Activated CD8-positive, alpha-beta memory T cell treated with anti-CD3 and anti-CD28 coated beads, Interleukin-2, amount 50 U/mL, for 24 hours (primary cell): ENCODE measurements around the gene POLA1.
"Not testable (repeated sequence)": the region's sequence is repeated elsewhere in the genome, so short reads cannot be mapped to it uniquely, and the experiment has no call there.

Experiments used
- DNase-seq: peaks from one replicate; pipeline ENCODE4 v3.0.0-alpha.2; 2020; ENCODE audit errors: extremely low read depth

The POLA1 gene

GRCh38 chrX:24799565-24799964 lies 105.8 kb downstream of the POLA1 start:
- DNase-seq, result no peak

DNA sequence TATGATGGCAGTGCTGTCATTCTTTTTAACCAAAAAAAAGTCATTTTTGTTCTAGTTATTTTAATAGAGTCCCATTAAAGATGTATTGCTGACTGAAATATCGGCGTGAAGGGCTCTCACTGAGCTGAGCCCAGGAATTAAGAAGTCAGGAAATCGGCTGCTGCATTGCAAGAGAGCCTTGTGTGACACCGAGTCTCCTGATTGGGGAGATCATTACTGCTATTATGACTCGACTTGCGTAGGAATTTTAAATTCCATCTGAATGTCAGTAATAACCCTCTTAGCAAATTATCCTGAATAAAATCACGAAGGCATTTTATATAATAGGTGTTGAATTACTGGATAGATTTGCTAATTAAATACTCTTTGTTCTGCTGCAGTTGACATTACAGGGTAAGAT lies 111.5 kb downstream of the POLA1 start:
- DNase-seq, result no peak

DNA sequence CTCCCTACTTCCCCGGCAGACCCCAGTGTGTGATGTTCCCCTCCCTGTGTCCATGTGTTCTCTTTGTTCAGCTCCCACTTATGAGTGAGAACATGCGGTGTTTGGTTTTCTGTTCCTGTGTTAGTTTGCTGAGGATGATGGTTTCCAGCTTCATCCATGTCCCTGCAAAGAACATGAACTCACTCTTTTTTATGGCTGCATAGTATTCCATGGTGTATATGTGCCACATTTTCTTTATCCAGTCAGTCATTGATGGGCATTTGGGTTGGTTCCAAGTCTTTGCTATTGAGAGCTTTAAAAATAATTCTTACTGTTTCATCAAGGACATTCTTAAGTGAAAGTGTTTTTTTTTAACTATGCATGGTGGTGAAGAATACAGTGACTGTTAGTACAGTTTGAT lies 126.1 kb downstream of the POLA1 start:
- DNase-seq, result not testable (repeated sequence)

DNA sequence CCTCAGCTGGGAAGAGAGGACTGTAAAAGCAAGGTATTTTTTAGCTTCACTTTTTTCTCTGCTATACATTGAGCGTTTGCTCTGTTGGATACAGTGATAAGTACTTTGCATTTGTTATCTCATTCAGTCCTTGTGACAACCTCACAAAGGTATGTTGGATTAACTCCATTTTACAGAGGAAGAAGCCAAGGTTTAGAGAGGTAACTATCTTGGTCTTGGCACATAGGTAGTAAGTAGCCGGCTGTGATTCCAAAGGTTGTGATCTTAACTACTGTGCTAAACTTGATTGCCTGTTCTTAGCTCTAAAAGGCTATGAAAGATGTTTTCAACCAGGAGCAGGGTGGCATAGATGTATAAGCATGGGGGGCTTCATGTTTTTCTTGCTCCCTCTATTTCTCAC lies 134.4 kb downstream of the POLA1 start:
- no peak for DNase-seq

DNA sequence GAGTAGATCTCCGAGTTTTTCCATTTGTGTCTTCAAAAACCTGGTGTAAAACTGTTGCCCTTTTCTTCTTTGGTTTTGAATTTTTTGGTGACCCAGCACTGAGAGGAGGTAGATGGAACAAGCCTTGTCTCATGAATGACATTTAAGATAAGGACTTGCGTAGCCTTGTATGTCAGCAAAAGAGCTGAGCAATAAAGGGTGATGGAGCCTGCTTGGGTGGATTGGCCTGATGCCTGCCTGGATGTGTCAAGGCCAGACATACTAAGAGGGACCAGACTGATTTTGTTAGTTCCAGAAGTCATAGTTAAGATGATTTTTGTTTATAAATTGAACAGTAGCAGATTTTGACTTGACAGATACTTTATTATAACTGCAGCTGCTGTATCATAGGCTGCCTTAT lies 134.9 kb downstream of the POLA1 start:
- no peak for DNase-seq

- no peak for DNase-seq
These were observed 140.0 kb downstream of the POLA1 start for GRCh38 chrX:24833695-24834094.

DNA sequence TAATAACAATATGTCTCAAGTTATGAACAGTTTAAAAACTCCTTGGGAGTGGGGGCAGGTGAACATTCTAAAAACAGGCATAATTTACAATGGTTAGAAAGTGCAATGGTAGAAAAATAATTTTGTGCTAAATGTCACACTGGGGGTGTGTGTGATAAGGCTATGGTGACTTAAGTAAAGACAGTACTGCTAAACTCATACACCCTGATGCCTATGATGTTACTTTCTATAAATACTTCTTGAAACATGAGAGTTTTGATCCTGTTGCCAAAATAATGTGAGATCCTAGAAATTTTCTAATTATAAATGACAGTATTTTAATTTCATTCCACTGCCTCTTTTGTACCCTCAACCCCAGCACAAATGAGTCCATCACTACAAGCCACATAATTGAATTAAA lies 144.2 kb downstream of the POLA1 start:
- no peak for DNase-seq

- no peak for DNase-seq
These were observed 144.9 kb downstream of the POLA1 start for GRCh38 chrX:24838629-24839028.

- no peak for DNase-seq
These were observed 145.6 kb downstream of the POLA1 start for GRCh38 chrX:24839331-24839730.

DNA sequence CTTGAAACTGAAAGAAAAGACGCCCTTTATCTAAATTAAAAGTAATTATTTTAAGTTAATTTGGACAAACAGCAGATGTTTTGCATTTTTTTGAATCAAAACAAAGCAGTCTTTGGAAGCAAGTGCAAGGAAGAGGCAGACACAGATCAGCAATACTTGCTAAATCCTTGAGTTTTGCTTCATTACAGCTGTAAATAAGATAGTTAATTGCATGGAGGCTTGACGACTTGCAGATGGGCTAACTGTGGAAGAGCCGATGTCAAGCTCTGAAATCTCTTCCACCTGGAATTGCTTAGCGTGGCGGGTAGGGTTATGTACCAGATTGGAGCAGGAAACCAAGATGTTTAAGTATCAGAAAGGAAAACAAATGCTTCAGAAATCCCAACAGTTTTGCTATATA lies 148.8 kb downstream of the POLA1 start:
- DNase-seq, result no peak

DNA sequence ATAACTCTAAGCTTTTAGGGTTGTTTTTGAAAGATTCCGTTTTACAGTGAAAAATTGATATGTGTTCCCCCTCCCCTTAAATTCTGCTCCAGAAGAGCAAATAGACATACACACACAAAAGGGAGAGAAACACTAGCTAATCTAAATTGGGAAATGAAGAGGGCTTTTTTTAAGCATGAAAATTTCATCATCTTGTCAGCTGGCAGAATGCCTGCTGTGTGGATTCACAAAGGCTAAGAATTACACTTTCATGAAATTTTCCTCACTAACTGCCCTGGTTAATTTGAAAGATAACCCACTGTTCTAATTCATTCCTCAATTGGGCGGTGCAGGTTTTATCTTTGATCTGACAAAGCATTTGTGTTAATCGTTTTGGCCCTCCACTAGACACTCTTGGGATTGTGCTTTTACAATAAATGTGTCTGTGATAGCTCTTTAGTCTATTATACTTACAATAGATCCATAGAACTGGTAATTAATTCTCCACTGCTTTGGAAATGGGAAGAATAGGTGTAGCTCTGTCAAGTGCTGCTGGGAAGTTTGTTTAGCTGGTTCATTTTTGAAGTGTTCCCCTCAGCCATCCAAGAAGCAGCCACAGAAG lies 152.9 kb downstream of the POLA1 start:
- DNase-seq, result no peak

DNA sequence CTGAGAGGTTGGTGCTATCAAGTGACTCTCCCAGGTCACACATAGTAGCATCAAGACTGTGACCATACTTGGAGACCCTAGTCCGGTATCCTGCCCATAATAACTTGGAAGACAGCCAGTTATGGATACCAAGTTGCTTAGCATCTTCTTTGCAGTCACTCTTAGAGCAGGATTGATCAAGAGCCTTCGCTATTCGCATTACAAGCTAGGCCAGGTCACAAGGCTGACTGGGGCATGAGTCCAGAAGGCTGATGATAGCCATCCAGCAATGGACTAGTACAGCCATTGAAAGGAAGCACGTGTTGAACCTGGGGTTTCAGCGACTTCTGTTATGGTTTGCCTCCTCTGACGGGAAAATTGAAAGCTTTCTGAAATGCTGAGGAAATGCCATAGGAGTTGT lies 157.6 kb downstream of the POLA1 start:
- DNase-seq, result no peak

DNA sequence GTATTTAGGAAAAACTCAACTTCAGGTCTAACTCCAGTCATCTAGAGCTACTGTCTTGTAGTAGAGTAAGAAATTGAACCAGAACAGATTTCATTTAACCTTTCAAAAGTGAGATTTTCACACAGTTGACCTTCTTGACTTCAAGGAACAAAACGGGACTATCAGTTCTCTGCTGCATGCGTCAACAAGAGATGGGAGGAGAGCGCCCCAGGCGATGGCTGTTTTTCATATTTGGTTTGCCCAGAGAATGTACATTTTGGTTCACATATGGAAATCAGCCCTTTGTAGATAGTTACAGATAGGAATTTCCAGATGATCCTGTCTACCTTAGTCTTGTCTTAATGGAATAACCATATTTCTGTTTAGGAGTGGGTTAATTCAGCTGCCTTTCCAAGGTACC lies 158.1 kb downstream of the POLA1 start:
- no peak for DNase-seq

DNA sequence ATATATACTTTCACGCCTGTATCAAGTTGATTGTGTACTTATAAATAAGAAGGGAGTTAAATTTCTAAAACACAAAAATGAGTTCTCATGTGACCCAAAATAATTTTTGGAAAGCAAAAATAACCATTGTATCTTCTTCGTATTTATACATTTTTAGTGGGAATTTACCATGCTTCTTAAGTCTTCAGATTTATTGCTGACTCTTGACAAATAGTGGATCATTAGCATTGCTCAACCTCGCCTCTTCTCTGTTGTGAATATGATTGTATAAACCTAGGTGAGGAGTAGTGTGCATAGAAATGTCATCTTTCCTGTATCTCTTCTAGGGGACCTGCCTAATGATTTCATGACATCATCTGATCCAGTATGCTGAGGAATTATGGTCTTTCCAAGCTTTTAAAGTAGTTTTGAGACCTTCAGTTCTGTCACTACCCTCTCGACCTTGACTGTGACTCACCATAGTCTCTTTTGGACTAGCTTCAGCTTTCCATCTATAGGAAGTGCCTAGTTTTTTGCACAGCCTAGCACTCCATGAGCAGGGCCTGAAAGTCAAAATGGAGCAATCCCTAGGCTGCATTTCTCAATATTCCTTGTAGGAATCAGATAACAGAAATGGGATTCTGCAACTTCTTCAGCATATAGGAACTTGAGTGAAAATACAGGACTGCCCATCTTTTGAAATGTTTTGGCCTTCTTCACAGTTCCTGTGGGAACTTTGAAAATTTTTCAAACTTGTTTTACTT lies 164.5 kb downstream of the POLA1 start:
- DNase-seq, result no peak

DNA sequence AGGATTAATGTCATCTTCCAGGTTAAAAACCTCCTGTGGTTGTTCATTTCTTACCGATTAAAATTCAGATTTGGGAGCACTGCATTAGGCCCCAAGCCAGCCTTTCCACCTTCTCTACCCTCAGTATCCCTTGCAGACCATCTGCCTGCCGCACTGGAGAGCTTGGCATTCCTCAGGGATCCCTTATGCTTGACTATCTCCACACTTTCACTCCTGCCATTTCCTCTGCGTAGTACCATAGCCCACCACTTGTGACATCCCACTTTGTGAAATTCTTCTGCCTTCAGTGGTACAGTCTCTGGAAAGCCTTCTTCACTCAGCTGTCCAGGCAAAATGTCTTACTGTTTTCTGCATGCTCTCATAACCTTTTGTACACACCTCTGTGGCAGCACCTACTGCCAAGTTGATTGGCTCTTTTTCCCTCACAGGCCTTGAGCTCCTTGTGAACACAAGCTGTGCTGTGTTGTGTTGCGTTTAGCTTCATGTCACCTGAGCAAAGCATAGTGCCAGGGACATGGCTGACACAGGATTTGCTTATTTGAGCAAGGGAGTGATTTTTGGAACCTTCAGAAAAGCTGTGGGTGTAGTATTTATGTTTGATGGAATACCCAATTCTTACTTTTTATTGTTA lies 165.6 kb downstream of the POLA1 start:
- no peak for DNase-seq

DNA sequence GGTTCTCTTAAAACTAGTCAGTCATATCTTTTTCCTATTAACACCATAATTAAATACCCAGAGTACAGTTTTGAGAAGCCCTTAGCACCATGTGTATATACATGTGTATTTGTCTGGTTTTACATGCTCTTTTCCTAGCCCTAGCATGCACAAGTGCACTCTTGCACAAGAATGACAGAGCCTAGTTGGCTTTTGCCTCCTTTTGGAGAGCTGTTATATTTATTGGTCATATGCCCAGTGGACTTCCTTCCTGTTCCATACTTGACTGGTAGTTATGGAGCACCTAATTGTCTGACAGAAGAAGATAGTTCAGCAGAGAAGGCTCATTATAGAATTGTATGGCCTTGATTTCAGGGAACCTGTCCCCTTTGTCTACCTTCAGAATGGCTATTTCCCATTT lies 166.4 kb downstream of the POLA1 start:
- no peak for DNase-seq

GRCh38 chrX:24862343-24862742 lies 168.6 kb downstream of the POLA1 start:
- DNase-seq, result no peak

- DNase-seq, result not testable (repeated sequence)
These were observed 170.1 kb downstream of the POLA1 start for GRCh38 chrX:24863779-24864178.

DNA sequence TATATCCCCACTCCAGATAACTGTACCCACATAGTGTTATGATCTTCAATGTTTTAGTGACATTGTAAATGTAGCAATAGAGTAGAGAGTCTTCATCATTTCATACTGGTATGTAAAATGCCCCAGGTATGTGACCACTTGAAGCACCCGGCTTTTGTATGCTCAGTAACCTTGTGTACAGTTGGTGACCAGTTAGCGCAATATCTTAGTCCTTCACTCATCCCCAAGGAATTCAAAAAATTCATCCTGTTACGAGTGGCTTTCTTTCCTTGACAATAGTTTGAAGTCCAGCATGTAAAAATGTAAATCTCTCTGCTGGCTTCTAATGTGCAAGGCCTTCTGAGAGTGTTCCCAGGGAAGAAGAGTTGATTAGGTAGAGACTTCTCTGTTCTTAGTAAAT lies 176.4 kb downstream of the POLA1 start:
- no peak for DNase-seq

DNA sequence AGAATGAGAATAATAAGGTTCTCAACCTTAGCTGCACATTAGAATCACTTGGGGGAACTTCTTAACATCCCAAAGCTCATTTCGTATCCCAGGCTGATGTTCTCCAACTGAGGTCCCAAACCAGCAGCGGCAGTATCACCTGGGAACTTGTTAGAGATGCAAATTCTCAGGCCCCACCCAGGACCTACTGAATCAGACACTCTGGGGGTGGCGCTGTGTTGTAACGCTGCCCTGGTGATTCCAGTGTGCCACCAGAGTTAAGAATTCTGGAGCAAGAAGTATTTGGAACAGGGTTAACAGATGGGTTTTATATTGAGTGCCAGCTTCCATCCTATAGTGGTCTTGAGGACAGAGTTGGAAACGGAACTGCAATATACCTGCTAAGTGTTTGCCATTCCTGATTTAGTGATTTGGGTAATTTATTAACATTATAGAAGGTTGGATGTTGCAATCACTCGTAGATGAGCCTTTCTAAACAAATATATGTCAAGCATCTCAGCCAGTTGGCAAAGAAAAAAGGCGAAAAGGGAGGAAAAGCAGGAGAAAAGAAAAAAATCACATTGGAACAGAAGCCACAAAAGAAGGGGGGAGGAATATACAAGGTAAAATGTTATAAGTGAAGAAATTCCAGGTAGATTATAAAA lies 181.0 kb downstream of the POLA1 start:
- DNase-seq, result no peak

DNA sequence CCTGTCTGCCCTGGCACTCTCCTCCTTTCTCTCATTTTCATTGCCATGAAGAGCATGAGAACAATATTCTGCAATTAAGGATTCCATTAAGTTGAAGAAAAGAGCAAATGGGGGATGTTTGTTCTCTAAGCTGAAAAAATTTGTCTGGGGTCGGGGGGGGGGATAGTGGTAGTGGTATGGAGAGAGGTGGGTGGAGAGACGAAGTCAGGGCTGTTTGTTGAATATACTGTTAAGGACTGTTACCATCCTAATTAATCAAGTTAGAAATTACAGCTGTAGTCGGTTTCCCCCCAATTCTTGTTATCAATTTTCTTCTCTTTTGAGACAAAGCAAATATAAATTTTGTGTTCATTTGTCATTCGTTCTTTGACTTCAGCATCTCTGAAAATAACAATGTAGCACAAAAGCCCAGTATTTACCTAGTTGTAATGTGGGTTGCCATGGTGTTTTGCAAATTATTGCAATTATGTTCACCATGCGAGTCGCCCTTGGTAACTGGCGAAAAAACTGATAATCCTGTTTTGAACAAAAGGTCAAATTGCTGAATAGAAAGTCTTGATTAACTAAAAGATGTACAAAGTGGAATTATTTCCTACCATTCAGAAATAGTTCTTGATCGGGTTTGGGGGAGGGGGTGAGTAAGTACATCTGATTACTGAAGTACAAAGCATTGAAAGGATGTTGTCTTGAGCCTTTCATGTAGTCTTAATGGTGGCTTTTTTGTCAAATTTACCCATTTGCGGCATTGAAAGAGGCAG lies 183.0 kb downstream of the POLA1 start:
- DNase-seq, result no peak

DNA sequence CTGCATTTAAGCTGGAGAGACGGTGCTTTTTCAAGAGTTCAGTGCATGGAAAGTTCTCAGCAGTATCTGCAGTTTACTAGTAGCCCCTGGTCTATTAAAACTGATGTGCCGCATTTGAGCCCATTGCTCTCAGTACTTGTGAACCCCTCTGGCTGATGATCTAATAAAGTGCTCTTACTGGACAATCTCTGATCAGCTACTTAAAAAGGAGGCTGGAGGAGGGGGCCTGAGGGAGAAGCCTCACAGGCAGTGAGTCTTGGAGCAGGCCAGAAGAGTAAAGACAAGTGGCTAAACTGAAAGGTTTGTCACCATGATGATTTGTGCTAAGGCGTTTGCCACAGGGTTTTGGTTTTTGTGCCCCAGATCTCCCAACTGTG lies 183.6 kb downstream of the POLA1 start:
- DNase-seq, result no peak
